ENCODE data around the gene CCDC83.
"Not testable (repeated sequence)": the region's sequence is repeated elsewhere in the genome, so short reads cannot be mapped to it uniquely, and the experiment has no call there.

CCDC83 gene

GRCh38 chr11:85848556-85848955 lies 6.6 kb upstream of the CCDC83 start:
- no peak overlapping the region for H3K4me3 Mint-ChIP-seq
- DNase-seq (no peak), ATAC-seq (replicated peaks) (no peak)
- no peaks in the 10 kb centered on the region for H3K27me3 Mint-ChIP-seq
- no peak overlapping the region for H3K27ac Mint-ChIP-seq
- no peaks in the 10 kb centered on the region for H3K4me1 Mint-ChIP-seq
- H3K36me3 Mint-ChIP-seq = peaks cover 4 to 5% of the 10 kb centered on the region in 2 donors
- peaks cover 0 to 4% of the 10 kb centered on the region in 2 donors for H3K9me3 Mint-ChIP-seq

- not testable (repeated sequence) for H3K4me1 Mint-ChIP-seq; ATAC-seq (replicated peaks); H3K4me3 Mint-ChIP-seq; H3K36me3 Mint-ChIP-seq; H3K9me3 Mint-ChIP-seq; H3K27ac Mint-ChIP-seq; H3K27me3 Mint-ChIP-seq; DNase-seq
Observed at GRCh38 chr11:85852754-85853153, 2.4 kb upstream of the CCDC83 start.

GRCh38 chr11:85853541-85853940 lies 1.6 kb upstream of the CCDC83 start:
- DNase-seq; H3K4me3 Mint-ChIP-seq; H3K27ac Mint-ChIP-seq; H3K4me1 Mint-ChIP-seq; ATAC-seq (replicated peaks); H3K36me3 Mint-ChIP-seq; H3K9me3 Mint-ChIP-seq; H3K27me3 Mint-ChIP-seq: not testable (repeated sequence)

- H3K27ac Mint-ChIP-seq = peak overlapping the region; percentile 90
- H3K4me1 Mint-ChIP-seq = peaks cover 4% of the 10 kb centered on the region in 2 donors
- peak overlapping the region; percentile 87 to 93 for H3K4me3 Mint-ChIP-seq
- ATAC-seq (replicated peaks) (no peak), DNase-seq (no peak)
- peaks cover 0 to 2% of the 10 kb centered on the region in 2 donors for H3K9me3 Mint-ChIP-seq
- peaks cover 2 to 9% of the 10 kb centered on the region in 2 donors for H3K27me3 Mint-ChIP-seq
- H3K36me3 Mint-ChIP-seq = peaks cover 4 to 5% of the 10 kb centered on the region in 2 donors
Observed at GRCh38 chr11:85854212-85854556, 999 bp upstream of the CCDC83 start.

GRCh38 chr11:85854557-85855340 lies 434 bp upstream of the CCDC83 start:
- Mint-ChIP-seq H3K4me3 (peak overlapping the region; percentile 87 to 93), H3K4me1 (peaks cover 4% of the 10 kb centered on the region in 2 donors), H3K27me3 (peaks cover 7 to 12% of the 10 kb centered on the region in 2 donors), H3K36me3 (peaks cover 4 to 5% of the 10 kb centered on the region in 2 donors), H3K9me3 (peaks cover 0 to 2% of the 10 kb centered on the region in 2 donors), H3K27ac (peak overlapping the region; percentile 90)
- ATAC-seq (replicated peaks) (peak; percentile 97 to 99), DNase-seq (peak; percentile 88)

GRCh38 chr11:85857098-85857497 lies 1.9 kb downstream of the CCDC83 start:
- Mint-ChIP-seq H3K9me3 (no peaks in the 10 kb centered on the region), H3K4me1 (peaks cover 4% of the 10 kb centered on the region in 2 donors), H3K36me3 (peaks cover 0 to 3% of the 10 kb centered on the region in 2 donors), H3K27me3 (peaks cover 8 to 12% of the 10 kb centered on the region in 2 donors), H3K27ac (no peak overlapping the region), H3K4me3 (no peak overlapping the region)
- ATAC-seq (replicated peaks) (no peak), DNase-seq (no peak)

GRCh38 chr11:85859541-85859940 lies 4.4 kb downstream of the CCDC83 start:
- ATAC-seq (replicated peaks); DNase-seq; H3K4me3 Mint-ChIP-seq; H3K27ac Mint-ChIP-seq; H3K9me3 Mint-ChIP-seq; H3K36me3 Mint-ChIP-seq; H3K4me1 Mint-ChIP-seq: not testable (repeated sequence)
- peaks cover 8 to 12% of the 10 kb centered on the region in 2 donors for H3K27me3 Mint-ChIP-seq

GRCh38 chr11:85863855-85864254 lies 8.7 kb downstream of the CCDC83 start:
- H3K36me3 Mint-ChIP-seq = no peaks in the 10 kb centered on the region
- no peaks in the 10 kb centered on the region for H3K4me1 Mint-ChIP-seq
- peaks cover 6 to 12% of the 10 kb centered on the region in 2 donors for H3K27me3 Mint-ChIP-seq
- H3K27ac Mint-ChIP-seq = no peak overlapping the region
- ATAC-seq (replicated peaks) (no peak), DNase-seq (no peak)
- no peaks in the 10 kb centered on the region for H3K9me3 Mint-ChIP-seq
- no peak overlapping the region for H3K4me3 Mint-ChIP-seq

GRCh38 chr11:85866137-85866827 lies 11.1 kb downstream of the CCDC83 start:
- Mint-ChIP-seq H3K27me3 (peaks cover 0 to 4% of the 10 kb centered on the region in 2 donors), H3K9me3 (no peaks in the 10 kb centered on the region), H3K4me1 (no peaks in the 10 kb centered on the region), H3K27ac (no peak overlapping the region), H3K4me3 (no peak overlapping the region), H3K36me3 (no peaks in the 10 kb centered on the region)
- ATAC-seq (replicated peaks) = no peak
- DNase-seq = no peak

GRCh38 chr11:85867751-85868150 lies 12.6 kb downstream of the CCDC83 start:
- no peaks in the 10 kb centered on the region for H3K36me3 Mint-ChIP-seq
- no peak overlapping the region for H3K4me3 Mint-ChIP-seq
- no peaks in the 10 kb centered on the region for H3K9me3 Mint-ChIP-seq
- peaks cover 0 to 4% of the 10 kb centered on the region in 2 donors for H3K27me3 Mint-ChIP-seq
- ATAC-seq (replicated peaks) (no peak), DNase-seq (no peak)
- no peaks in the 10 kb centered on the region for H3K4me1 Mint-ChIP-seq
- no peak overlapping the region for H3K27ac Mint-ChIP-seq

- no peak overlapping the region for H3K27ac Mint-ChIP-seq
- DNase-seq = no peak
- no peak overlapping the region for H3K4me3 Mint-ChIP-seq
- H3K9me3 Mint-ChIP-seq = no peaks in the 10 kb centered on the region
- H3K4me1 Mint-ChIP-seq = no peaks in the 10 kb centered on the region
- H3K27me3 Mint-ChIP-seq = peaks cover 0 to 2% of the 10 kb centered on the region in 2 donors
- H3K36me3 Mint-ChIP-seq = no peaks in the 10 kb centered on the region
- ATAC-seq (replicated peaks) = no peak
Observed at GRCh38 chr11:85869781-85870180, 14.6 kb downstream of the CCDC83 start.

- no peaks in the 10 kb centered on the region for H3K36me3 Mint-ChIP-seq
- H3K27ac Mint-ChIP-seq = no peak overlapping the region
- ATAC-seq (replicated peaks) = no peak
- no peaks in the 10 kb centered on the region for H3K9me3 Mint-ChIP-seq
- no peak overlapping the region for H3K4me3 Mint-ChIP-seq
- DNase-seq = no peak
- no peaks in the 10 kb centered on the region for H3K27me3 Mint-ChIP-seq
- H3K4me1 Mint-ChIP-seq = no peaks in the 10 kb centered on the region
Observed at GRCh38 chr11:85874265-85874664, 19.1 kb downstream of the CCDC83 start.

GRCh38 chr11:85875505-85875904 lies 20.3 kb downstream of the CCDC83 start:
- H3K9me3 Mint-ChIP-seq = no peaks in the 10 kb centered on the region
- no peaks in the 10 kb centered on the region for H3K4me1 Mint-ChIP-seq
- no peak overlapping the region for H3K27ac Mint-ChIP-seq
- no peak for ATAC-seq (replicated peaks)
- no peak overlapping the region for H3K4me3 Mint-ChIP-seq
- H3K27me3 Mint-ChIP-seq = no peaks in the 10 kb centered on the region
- DNase-seq = no peak
- no peaks in the 10 kb centered on the region for H3K36me3 Mint-ChIP-seq

- no peak overlapping the region for H3K4me3 Mint-ChIP-seq
- H3K27me3 Mint-ChIP-seq = peaks cover 0 to 7% of the 10 kb centered on the region in 2 donors
- no peaks in the 10 kb centered on the region for H3K4me1 Mint-ChIP-seq
- H3K27ac Mint-ChIP-seq = no peak overlapping the region
- DNase-seq (no peak), ATAC-seq (replicated peaks) (no peak)
- H3K9me3 Mint-ChIP-seq = no peaks in the 10 kb centered on the region
- no peaks in the 10 kb centered on the region for H3K36me3 Mint-ChIP-seq
Observed at GRCh38 chr11:85884581-85885021, 29.4 kb downstream of the CCDC83 start.

All from stimulated activated naive B cell treated with anti-CD40 and anti-IgM and Interleukin-4, amounts not matched to agents 10 μg/mL and 1 μg/mL and 100 μg/mL, for 72 hours (primary cell).